GM19328 (cell line): ENCODE results near the gene TAS2R50.
"Not testable (repeated sequence)": the region's sequence is repeated elsewhere in the genome, so short reads cannot be mapped to it uniquely, and the experiment has no call there.

Source experiments
- ATAC-seq: cut with Tn5 transposase; IDR thresholded peaks from one replicate; pipeline ENCODE4 v1.9.1; 2021; ENCODE audit warnings: mild to moderate bottlenecking, moderate library complexity; ENCODE audit not compliant: unreplicated experiment

The TAS2R50 gene

GRCh38 chr12:10986812-10987211 is at the start of gene TAS2R50:
TAS2R50 (minus strand) TSS chr12:10986912; CDS start chr12:10986860, 52 bp downstream.
- no peak for ATAC-seq

GRCh38 chr12:11033959-11034358 is 47.2 kb upstream of the TAS2R50 start:
- ATAC-seq: not testable (repeated sequence)

DNA sequence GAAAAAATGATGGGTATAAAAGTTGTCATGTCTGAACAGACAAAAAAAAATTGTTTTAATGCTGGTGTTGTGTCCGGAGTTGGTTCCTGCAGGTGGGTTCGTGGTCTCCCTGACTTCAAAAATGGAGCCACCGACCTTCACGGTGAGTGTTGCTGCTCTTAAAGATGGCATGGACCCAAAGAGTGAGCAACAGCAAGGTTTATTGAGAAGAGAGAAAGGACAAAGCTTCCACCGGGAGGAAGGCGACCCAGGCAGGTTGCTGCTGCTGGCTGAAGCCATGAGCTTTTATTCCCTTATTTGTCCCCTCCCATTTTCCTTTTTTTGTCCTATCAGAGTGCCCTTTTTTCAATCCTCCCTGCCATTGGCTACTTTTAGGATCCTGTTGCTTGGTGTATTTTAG is 44.6 kb upstream of the TAS2R50 start, which contains the start of gene TAS2R31:
Gene TAS2R31, minus strand, starts transcription at position 101 of the 400 bp plus-strand sequence. Its CDS starts 72 bp downstream, at position 29.
- no peak for ATAC-seq

- no peak for ATAC-seq
These were observed 39.4 kb upstream of the TAS2R50 start for GRCh38 chr12:11026118-11026517.

DNA sequence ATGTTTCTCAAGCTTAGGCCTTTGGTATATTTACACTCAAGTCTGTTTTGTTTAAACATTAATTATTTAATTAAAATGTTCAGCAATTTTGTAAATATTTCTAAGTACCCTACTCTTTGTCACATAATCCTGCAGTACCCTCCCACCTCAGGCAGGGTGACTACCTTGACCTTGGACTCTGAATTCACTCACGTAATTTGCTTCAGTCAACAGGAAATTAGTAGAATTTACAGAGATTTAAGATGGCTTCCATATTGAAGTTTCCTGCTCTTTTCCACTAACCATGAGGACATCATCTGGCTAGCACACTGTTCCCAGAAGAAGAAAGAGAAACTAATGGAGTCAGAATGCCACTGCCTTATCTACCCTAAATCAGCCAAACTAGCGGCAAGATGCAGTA is 36.7 kb upstream of the TAS2R50 start:
- no peak for ATAC-seq

DNA sequence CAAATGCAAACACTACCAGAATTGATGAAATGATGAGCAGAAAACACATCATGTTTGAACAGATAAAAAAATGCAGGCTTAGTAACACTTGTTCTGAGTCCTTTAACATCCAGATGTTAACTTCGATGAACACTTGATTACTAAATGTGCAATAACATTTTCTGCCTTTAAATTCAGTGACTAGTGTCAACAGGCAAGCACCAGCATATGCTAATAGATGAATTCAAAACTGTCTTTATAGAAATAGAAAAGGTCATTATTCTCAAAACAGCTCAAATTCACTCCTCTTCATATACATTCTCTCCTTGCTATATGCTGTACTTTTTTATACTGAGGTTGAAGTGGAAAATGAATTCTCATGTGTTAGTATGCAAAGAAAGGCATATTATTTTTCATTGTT is 35.8 kb upstream of the TAS2R50 start, which contains the start of gene TAS2R19:
Gene TAS2R19, minus strand, starts transcription at position 101 of the 400 bp plus-strand sequence. Its CDS starts 49 bp downstream, at position 52.
- ATAC-seq: no peak

GRCh38 chr12:11016937-11017336 is 30.2 kb upstream of the TAS2R50 start:
- no peak for ATAC-seq

- ATAC-seq: no peak
These were observed 29.2 kb upstream of the TAS2R50 start for GRCh38 chr12:11015775-11016430.

DNA sequence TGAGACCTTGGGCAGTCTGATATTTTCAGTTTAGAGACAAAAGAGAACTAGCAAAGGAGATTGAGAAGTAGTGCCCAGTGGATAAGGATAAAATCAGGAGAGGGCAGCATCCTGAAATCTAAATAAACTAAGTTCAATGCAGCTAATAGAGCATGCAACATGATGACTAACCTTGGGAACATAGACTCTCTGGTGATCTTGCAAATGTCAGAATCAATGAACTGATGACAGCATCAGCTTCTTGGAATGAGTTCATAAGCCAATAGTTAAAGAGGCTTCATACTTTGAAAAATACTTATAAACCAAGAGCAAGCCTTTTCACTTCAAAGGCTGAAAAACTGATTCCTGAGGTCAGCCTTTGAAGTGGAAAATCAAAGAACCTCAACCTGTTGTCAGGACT is 27.5 kb upstream of the TAS2R50 start:
- ATAC-seq: no peak

- ATAC-seq: no peak
These were observed 20.9 kb upstream of the TAS2R50 start for GRCh38 chr12:11007608-11008007.

GRCh38 chr12:10998204-10998603 is 11.5 kb upstream of the TAS2R50 start, which contains the start of gene TAS2R20:
TAS2R20 (minus strand) TSS chr12:10998304; CDS start chr12:10997875, 429 bp downstream.
- ATAC-seq: no peak

- ATAC-seq: no peak
These were observed 7.6 kb upstream of the TAS2R50 start for GRCh38 chr12:10994307-10994706.

GRCh38 chr12:10989107-10989506 is 2.4 kb upstream of the TAS2R50 start:
- ATAC-seq: no peak

- ATAC-seq: no peak
These were observed 4.5 kb downstream of the TAS2R50 start for GRCh38 chr12:10982244-10982643.

DNA sequence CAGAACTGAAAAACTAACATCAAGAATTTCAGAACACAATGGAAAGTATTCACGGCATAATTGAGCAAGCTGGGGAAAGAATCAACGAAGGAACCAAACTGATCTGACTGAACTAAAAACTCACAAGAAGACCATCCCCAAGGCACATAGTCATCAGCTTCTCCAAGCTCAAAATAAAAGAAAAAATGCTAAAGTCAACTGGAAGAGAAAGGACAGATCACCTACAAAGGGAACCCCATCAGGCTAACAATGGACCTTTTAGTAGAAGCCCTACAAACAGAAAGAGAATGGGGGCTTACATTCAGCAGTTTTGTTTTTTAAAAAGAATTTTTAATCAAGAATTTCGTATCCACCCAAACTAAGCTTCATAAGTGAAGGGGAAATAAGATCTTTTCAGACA is 11.7 kb downstream of the TAS2R50 start:
- no peak for ATAC-seq

GRCh38 chr12:10968765-10969456 is 17.8 kb downstream of the TAS2R50 start:
- ATAC-seq: no peak

DNA sequence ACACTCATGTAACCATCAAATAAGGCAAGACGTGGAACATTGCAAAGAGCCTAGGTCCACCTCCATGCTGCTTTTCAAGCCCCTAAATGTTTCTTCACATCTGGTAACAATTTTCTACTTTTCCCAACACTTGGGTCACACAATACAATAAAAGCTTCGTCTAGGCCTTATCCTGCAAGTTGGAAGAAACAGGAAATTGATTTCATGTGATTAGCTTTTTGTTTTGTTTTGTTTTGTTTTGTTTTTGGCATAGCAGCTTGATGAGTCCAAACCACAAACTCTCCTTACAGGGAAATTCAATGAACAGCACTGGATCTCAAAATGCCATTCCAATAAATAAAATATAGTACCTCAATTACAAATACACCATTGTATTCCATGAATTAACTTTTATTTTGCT is 19.3 kb downstream of the TAS2R50 start:
- no peak for ATAC-seq

DNA sequence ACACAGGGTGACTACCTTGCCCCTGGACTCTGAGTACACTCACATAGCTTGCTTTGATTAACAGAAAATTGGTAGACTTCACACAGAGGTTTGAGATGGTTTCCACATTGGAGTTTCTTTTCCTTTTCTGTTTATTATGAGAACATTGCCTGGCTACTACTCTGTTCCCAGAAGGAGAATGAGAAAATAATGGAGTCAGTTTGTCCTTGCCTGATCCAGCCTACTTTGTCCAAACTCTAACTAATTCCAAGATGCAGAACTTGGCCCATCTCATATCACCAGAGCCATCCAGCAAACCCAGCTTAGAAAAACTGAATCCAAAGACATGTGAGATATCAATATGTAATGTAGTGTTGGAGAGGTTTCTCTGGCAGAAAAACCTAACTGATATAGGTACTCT is 20.4 kb downstream of the TAS2R50 start:
- ATAC-seq: no peak

DNA sequence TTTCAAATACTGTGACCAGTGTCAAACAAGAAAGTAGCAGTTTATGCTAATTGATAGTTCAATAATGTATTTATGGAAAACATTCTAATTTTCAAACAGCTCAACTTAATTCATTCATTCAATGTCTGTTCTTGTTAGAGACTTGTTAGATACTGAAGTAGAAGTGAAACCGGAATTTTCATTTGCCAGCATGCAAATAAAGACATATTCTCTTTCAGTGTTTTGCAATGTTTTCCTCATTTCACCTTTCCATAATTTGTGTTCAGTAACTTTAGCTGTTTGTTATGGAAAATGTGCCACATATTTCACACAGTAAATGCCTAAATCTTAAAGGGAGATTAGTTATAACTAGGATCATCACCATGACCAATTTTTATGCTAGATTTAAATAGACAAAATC is 21.2 kb downstream of the TAS2R50 start:
- no peak for ATAC-seq

- no peak for ATAC-seq
These were observed 26.5 kb downstream of the TAS2R50 start for GRCh38 chr12:10960211-10960610.

DNA sequence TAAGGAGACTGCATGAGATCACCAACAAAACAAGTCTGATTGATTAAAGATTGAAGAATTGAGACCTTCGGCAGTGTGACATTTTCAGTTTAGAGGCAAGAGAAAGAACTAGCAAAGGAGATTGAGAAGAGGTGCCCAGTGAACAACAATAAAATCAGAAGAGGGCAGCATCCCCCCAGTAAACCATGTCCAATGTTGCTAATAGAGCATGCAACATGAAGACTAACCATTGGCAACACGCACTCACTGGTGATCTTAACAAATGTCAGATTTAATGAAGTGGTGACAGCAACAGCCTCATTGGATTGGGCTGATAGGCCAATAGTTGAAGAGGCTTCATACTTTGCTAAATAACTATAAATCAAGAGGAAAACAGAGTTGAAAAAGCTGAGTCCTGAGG is 26.9 kb downstream of the TAS2R50 start:
- no peak for ATAC-seq

GRCh38 chr12:10957741-10958140 is 29.0 kb downstream of the TAS2R50 start:
- no peak for ATAC-seq
